GM19328 (cell line): ENCODE measurements around the gene FLNB.
"Not testable (repeated sequence)": the region's sequence is repeated elsewhere in the genome, so short reads cannot be mapped to it uniquely, and the experiment has no call there.

Experiments
- ATAC-seq: cut with Tn5 transposase; IDR thresholded peaks from one replicate; pipeline ENCODE4 v1.9.1; 2021; ENCODE audit warnings: mild to moderate bottlenecking, moderate library complexity; ENCODE audit not compliant: unreplicated experiment

Gene FLNB

DNA sequence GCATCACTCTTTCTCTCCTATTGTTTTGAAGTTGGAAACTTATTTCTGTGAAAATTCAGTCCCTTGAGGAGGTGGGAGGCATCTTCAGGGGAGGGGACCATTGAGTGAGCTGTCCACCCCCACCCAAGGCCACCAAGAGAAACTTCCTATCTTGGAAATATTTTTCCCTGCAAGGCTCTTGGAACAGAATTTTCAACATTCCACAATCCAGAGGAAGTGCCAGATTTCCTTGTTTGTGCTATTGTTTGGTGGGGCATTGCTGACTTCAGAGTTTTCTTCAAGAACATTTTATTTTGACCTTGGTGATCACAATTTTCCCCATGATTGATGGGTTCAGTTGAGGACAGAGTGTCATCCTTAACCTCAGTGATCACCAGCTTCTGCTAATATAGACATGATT is 190.6 kb downstream of the FLNB start:
- ATAC-seq, result no peak

GRCh38 chr3:58200121-58200709 is 192.0 kb downstream of the FLNB start:
- ATAC-seq, result no peak

DNA sequence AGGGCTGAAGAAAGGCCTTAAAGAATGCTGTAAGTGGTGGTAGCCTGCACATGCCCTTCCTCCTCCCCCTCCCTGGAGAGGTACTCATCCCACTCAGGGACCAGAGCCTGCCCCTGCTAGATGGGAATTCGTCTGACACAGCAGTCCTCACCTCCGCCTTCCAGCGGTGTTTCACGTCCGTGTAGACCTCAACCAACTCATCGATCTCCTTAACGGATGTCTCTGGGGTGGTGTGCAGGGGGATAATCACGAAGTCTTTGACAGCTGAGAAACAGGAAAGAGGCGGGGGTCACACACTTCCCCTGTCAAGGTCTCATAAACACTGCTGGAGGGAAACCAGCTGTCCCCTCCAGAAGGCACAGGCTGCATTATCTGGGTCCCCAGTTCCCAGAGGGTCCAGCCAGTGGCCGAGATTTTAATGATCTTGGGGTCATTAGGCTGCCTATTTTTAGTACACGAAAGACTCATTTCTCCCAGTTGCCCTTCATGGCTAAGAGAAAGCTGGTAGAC is 192.7 kb downstream of the FLNB start:
- ATAC-seq, result no peak

DNA sequence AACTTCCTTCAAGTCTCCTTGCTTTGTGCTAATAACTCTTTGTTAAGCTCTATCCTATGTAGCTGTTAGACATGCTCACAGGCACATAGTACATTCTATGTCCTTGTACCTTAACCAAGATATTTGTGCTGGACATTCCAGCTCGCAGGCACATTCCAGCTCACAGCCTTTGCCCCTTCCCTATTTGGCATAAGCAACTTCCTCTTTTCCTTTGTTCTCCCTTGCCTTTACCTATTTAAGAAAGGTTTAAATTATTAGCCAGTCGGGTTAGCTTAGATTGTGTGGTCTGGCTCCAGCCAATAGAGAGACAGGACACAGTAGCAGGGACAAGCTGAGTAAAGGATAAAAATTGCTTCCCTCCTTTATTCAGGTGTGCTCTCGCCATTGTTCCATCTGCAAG is 193.2 kb downstream of the FLNB start:
- not testable (repeated sequence) for ATAC-seq

GRCh38 chr3:58202917-58203360 is 194.7 kb downstream of the FLNB start:
- no peak for ATAC-seq

DNA sequence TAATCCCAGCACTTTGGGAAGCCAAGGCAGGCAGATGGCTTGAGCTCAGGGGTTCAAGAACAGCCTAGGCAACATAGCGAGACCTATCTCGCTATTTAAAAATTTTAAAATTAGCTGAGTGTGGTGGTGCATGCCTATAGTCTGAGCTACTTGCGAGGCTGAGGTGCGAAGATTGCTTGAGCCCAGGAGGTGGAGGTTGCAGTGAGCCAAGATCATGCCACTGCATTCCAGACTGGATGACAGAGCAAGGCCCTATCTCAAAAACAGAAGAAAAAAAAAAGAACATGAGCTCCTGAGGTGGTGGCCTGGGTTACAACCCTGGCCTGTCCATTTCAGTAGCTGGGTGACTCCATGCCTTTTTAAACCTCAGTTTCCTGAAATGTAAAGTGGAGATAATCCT is 195.3 kb downstream of the FLNB start:
- no peak for ATAC-seq

GRCh38 chr3:58204720-58205119 is 196.5 kb downstream of the FLNB start:
- no peak for ATAC-seq

- ATAC-seq, result no peak
Observed at GRCh38 chr3:58205981-58206380, 197.8 kb downstream of the FLNB start.

DNA sequence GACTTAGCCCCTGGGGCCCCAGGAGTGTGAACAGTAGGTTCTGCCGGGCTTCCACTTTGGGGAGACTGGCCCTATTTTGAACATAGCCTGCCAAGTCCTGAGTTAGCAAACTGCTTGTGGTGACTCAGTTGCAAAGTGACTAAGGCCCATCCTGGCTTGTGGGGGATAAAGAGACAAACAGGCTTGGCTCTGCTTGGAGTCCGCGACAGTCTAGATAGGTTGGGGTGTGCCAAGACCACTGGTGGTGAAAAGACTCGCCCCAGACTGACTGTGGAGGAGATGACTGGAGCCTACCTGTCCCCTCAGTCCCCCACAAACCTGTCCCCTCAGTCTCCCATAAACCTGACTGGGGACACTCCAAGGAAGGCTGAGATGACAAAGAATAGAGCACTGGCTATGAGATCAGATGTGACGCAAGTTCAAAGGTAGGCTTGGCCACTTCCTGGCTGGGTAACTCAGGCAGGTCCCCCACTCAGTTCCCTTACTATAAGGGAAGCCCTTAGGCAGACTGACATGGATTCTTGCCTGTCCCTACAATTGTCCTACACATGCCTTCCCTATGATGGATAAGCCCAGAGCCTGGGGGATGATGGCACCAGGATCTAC is 198.3 kb downstream of the FLNB start:
- no peak for ATAC-seq

GRCh38 chr3:58207954-58208353 is 199.7 kb downstream of the FLNB start:
- ATAC-seq, result no peak

DNA sequence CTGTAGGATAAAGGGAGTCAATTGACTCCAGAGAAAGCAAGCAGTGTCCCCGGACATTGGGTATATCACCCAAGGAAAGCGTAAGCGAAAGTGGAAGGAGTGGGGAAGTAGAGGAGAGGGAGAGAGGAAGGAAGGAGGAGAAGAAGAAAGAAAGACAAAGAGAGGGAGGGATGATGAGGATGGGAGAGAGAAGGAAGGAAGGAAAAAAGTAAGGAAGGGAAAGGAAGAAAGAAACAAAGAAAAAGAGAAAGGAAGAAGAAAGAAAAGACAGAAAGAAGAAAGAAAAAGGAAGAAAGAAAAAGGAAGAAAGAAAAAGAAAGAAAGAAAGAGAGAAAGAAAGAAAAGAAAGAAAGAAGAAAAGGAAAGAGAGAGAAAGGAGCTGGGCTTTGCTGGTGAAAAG is 201.7 kb downstream of the FLNB start:
- no peak for ATAC-seq

DNA sequence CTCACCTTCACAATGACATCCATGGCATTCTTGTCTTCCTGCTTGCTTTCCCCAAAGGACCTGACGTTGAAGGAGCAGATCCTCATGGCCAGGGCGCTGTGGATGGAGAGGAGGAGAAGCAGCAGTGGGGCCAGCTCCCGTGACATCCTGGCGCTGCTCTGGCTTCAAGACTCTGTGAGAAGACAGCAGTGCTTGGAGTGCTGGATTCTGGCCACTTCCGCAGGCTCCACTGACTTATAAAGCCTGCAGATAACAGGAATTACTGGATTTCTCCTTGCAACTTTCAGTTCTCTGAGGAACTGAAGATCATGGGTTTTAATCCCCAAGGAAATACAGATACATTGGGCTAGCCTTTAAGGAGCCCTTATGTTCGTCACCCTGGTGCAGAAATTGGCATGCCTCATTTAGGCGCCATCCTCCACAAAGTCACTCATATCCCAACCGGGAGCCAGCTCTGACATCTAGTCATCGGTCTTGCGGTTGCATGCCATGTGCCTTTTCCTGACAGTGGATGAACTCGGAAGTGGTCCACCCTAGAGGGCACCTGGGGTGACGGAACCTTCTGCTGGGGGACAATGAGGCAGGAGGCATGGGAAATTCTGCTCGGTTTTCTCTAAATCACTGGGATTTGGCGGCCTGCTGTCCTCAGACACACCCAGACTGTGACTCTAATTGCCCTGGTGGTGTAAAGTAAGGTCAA is 202.7 kb downstream of the FLNB start, which contains the start of gene DNASE1L3:
Gene DNASE1L3, minus strand, starts transcription at position 212 of the 700 bp plus-strand sequence. Its CDS starts 66 bp downstream, at position 146.
- ATAC-seq, result no peak

- ATAC-seq, result peak; percentile 77
Observed at GRCh38 chr3:58214484-58215316, 206.5 kb downstream of the FLNB start.

- ATAC-seq, result no peak
Observed at GRCh38 chr3:58215317-58216025, 207.2 kb downstream of the FLNB start.

DNA sequence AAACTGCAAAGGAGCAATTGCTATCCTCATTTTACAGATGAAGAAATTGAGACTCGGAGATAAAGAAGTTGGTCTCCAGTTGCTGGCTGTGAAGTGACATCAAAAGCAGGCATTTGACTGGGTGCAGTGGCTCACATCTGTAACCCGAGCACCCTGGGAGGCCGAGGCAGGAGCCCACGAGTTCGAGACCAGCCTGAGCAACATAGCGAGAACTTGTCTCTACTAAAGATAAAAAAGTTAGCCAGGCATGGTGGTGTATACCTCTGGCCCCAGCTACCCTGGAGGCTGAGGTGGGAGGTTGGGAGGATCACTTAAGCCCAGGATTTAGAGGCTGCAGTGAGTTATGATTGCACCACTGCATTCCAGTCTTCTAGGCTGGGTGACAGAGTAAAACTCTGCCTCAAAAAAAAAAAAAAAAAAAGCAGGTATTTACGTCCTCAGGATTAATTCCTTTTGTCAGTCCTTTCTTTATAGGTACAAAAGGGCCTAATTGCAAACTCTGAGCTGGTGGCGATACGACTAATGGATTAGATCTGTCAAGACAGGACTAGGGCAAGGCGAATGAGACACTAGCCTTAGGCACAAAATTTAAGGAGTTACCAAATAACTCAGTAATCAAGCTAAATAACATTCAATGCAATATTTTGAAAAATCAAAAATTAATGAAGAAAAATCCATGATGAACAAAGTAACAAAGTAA is 208.4 kb downstream of the FLNB start:
- no peak for ATAC-seq

DNA sequence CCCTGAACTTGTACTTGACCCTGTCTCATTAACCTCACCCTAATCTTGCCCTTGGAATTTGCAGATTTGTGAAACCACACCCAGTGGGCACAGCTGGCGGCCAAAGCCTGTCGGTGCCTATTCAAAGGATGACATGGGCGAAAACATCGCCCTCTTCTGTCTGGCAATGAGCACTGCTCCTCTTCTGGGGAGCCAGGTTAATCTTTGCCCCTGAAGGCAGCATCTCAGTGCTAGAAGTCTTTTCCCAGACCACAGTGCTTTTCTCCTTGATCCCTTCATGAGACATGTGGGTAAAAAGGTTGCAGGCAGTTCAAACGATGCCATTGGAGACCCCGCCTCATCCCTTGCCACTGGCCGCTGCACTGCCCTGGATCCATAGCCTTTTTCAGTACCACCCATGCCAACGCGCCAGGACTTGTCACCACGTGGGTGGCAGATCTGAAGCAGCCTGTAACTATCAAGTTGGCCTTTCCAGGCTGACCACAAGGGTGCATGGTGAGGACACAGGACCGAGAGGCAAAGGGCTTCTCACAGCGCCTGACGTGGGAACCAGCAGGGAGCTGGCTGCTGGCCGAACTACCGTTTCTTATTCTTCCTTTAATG is 209.1 kb downstream of the FLNB start:
- ATAC-seq, result no peak

DNA sequence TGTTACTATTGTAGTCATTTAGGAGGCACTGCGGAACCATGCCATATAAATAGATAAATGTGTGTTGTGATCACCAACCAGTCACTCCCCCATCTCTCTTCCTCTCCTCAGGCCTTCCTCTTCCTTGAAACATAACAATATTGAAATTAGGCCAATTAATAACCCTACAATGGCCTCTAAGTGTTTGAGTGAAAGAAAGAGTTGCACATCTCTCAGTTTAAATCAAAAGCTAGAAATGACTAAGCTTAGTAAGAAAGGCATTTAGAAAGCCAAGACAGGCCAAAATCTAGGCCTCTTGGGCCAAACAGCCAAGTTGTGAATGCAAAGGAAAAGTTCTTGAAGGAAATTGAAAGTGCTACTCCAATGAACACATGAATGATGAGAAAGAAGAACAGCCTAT is 210.7 kb downstream of the FLNB start:
- ATAC-seq, result no peak
